ENCODE results near the gene CARD19. TPM values are rescaled to one million over a fixed set of nuclear protein-coding genes. Genes with fewer than 3 reads are reported as not detected.
A peak's percentile ranks its signal among the peaks of the same experiment; 100 is the strongest.
"Not testable (repeated sequence)": the region's sequence is repeated elsewhere in the genome, so short reads cannot be mapped to it uniquely, and the experiment has no call there.

The CARD19 gene
- total RNA-seq, 1 donor from 2014 or later, result 35.8 TPM

DNA sequence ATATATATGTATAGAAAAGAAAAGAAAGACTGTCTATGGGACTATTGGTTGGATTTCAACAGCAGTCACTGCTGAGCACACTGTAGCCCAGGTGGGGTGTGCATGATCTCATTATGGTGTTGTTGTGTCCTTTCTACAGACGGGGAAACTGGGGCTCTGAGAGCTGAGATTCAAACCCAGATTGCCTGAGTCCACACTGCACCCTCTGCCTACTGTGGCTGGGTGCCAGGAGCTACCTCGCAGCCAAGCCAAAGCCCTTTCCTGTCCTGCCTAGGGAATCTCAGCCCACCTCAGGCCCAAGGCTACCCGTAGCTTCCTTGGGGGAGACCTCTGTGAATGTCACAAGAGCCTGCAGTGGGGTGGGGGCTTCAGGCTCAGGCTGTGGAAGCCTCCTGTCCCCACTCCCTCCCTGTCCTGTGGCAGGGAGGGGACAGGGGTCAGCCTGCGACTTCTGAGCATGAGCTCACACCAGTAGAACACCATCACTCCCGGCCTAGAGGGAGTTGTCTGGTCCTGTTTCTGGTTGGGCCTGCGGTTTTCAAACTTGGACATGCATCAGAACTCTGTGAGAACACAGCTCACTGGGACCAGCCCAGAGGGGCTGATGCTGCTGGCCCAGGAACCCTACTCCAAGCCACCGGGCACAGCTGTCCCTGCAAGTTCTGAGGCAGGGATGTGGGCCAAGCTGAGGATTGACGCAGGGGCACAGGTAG is 45.9 kb downstream of the CARD19 start:
- H3K36me3 Mint-ChIP-seq (ENCODE audit: unreplicated experiment), result no peaks in the 10 kb centered on the region
- no peaks in the 10 kb centered on the region for H3K27me3 Mint-ChIP-seq (ENCODE audit: unreplicated experiment)
- TF ChIP-seq, protein P1, sequence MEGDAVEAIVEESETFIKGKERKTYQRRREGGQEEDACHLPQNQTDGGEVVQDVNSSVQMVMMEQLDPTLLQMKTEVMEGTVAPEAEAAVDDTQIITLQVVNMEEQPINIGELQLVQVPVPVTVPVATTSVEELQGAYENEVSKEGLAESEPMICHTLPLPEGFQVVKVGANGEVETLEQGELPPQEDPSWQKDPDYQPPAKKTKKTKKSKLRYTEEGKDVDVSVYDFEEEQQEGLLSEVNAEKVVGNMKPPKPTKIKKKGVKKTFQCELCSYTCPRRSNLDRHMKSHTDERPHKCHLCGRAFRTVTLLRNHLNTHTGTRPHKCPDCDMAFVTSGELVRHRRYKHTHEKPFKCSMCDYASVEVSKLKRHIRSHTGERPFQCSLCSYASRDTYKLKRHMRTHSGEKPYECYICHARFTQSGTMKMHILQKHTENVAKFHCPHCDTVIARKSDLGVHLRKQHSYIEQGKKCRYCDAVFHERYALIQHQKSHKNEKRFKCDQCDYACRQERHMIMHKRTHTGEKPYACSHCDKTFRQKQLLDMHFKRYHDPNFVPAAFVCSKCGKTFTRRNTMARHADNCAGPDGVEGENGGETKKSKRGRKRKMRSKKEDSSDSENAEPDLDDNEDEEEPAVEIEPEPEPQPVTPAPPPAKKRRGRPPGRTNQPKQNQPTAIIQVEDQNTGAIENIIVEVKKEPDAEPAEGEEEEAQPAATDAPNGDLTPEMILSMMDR (IDR thresholded peaks at IDR 0.05), result no peak
- H3K9me3 Mint-ChIP-seq (ENCODE audit: unreplicated experiment), result peaks cover 3% of the 10 kb centered on the region
- no peak overlapping the region for H3K4me3 Mint-ChIP-seq (ENCODE audit: unreplicated experiment)
- H3K4me1 Mint-ChIP-seq (ENCODE audit: unreplicated experiment), result peaks cover 8% of the 10 kb centered on the region
- DNase-seq (ENCODE audit: extremely low spot score, unreplicated experiment), result no peak
- no peak overlapping the region for H3K27ac Mint-ChIP-seq (ENCODE audit: unreplicated experiment)

DNA sequence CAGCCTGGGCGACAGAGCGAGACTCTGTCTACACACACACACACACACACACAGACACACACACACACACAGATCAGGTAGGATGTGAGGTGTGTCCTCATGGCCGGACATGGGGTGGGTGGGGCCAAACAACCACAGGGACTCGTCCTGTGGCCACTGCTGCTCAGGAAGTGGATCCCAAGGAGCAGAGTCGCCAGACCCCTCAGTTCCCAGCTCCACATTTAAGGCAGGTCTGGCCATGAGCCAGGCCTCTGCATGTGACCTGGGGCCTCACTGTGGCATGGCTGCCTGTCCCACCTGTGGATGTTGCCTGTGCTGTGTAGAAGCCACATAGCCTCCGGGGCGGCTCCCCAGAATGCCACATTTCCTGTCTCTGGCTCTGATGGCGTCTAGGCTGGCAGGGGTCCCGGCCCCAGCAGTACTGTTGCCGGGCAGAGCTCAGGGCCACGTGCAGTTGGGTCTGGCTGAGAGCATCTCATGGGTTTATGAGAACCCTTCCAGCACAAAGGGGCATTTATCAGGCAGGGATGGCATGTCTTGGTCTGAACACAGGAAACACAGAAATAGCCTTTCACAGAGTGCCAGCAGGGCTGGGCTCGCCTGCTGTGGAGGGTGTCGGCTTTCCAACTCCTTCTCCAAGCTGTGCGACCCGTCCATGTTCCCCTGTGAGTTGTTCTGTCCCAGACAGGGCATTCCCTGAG is 48.0 kb downstream of the CARD19 start:
- Mint-ChIP-seq H3K4me1 (ENCODE audit: unreplicated experiment) (peaks cover 8% of the 10 kb centered on the region), H3K4me3 (ENCODE audit: unreplicated experiment) (no peak overlapping the region), H3K36me3 (ENCODE audit: unreplicated experiment) (no peaks in the 10 kb centered on the region), H3K27ac (ENCODE audit: unreplicated experiment) (peak overlapping the region; percentile 78), H3K9me3 (ENCODE audit: unreplicated experiment) (no peaks in the 10 kb centered on the region), H3K27me3 (ENCODE audit: unreplicated experiment) (no peaks in the 10 kb centered on the region)
- no peak for DNase-seq (ENCODE audit: extremely low spot score, unreplicated experiment)
- TF ChIP-seq, protein P1 (IDR thresholded peaks at IDR 0.05), result no peak

DNA sequence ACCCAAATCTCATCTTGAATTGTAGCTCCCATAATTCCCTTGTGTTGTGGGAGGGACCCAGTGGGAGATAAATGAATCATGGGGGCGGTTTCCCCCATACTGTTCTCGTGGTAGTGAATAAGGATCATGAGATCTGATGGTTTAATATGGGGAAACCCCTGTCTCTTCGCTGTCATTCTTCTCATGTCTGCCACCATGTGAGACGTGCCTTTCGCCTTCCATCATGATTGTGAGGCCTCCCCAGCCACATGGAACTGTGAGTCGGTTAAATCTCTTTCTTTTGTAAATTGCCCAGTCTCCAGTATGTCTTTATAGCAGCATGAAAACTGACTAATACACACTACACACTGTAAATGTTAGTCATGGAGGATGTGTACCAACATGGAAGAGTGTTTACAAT is 50.7 kb downstream of the CARD19 start:
- not testable (repeated sequence) for H3K36me3 Mint-ChIP-seq (ENCODE audit: unreplicated experiment); DNase-seq (ENCODE audit: extremely low spot score, unreplicated experiment); H3K4me1 Mint-ChIP-seq (ENCODE audit: unreplicated experiment); H3K4me3 Mint-ChIP-seq (ENCODE audit: unreplicated experiment); H3K27me3 Mint-ChIP-seq (ENCODE audit: unreplicated experiment); H3K27ac Mint-ChIP-seq (ENCODE audit: unreplicated experiment); H3K9me3 Mint-ChIP-seq (ENCODE audit: unreplicated experiment)

DNA sequence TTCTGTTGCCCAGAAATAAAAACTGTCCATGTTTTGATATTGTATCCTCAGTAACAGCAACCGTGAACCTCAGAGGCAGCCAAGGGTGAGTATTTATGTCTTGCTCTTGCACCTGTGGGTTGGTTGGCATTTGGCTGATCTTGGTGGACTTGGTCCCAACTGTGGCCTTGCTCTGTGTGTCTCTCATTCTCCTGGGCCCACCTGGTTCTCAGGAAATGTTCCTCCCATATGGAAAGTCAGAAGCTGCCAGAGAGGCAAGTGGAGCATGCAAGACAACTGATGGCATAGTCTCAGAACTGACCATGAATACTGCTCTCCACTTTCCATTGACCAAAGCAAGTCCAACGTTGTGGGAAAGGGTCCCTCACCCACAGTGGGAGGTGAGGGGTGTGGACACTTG is 51.6 kb downstream of the CARD19 start:
- H3K27ac Mint-ChIP-seq (ENCODE audit: unreplicated experiment), result no peak overlapping the region
- H3K4me3 Mint-ChIP-seq (ENCODE audit: unreplicated experiment), result no peak overlapping the region
- no peak for DNase-seq (ENCODE audit: extremely low spot score, unreplicated experiment)
- TF ChIP-seq, protein P1 (IDR thresholded peaks at IDR 0.05), result no peak
- H3K27me3 Mint-ChIP-seq (ENCODE audit: unreplicated experiment), result peaks cover 4% of the 10 kb centered on the region
- H3K9me3 Mint-ChIP-seq (ENCODE audit: unreplicated experiment), result no peaks in the 10 kb centered on the region
- peaks cover 8% of the 10 kb centered on the region for H3K4me1 Mint-ChIP-seq (ENCODE audit: unreplicated experiment)
- H3K36me3 Mint-ChIP-seq (ENCODE audit: unreplicated experiment), result no peaks in the 10 kb centered on the region

DNA sequence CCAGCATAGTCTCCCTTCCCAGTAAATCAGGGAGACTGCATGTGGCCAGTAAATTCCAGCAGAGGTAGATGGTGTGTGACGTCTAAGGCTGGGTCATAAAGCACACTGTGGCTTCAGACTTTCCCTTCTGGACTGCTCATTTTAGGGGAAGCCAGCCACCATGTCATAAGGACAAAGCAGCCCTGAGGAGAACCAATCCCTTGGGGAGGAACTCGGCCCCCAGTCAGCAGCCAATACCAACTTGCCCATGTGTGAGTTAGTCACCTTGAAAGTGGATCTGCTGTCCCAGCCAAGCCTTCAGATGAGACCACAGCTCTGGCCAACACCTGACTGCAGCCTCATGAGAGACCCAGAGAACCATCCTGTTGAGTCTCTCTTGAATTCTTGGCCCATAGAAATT is 52.7 kb downstream of the CARD19 start:
- no peak overlapping the region for H3K4me3 Mint-ChIP-seq (ENCODE audit: unreplicated experiment)
- peaks cover 8% of the 10 kb centered on the region for H3K4me1 Mint-ChIP-seq (ENCODE audit: unreplicated experiment)
- H3K27ac Mint-ChIP-seq (ENCODE audit: unreplicated experiment), result no peak overlapping the region
- H3K9me3 Mint-ChIP-seq (ENCODE audit: unreplicated experiment), result no peaks in the 10 kb centered on the region
- TF ChIP-seq, protein P1 (IDR thresholded peaks at IDR 0.05), result no peak
- H3K27me3 Mint-ChIP-seq (ENCODE audit: unreplicated experiment), result peaks cover 4% of the 10 kb centered on the region
- no peaks in the 10 kb centered on the region for H3K36me3 Mint-ChIP-seq (ENCODE audit: unreplicated experiment)
- DNase-seq (ENCODE audit: extremely low spot score, unreplicated experiment), result no peak
